Activated CD4-positive, alpha-beta T cell treated with anti-CD3 and anti-CD28 coated beads for 48 hours (primary cell): ENCODE data around the gene SMG7.

Experiments
- DNase-seq: peaks from one replicate; pipeline ENCODE4 v3.0.0-alpha.2; 2020

SMG7 gene

GRCh38 chr1:183593356-183593755 lies 121.1 kb downstream of the SMG7 start:
- DNase-seq = no peak

- no peak for DNase-seq
Measured at GRCh38 chr1:183595537-183595936, 123.2 kb downstream of the SMG7 start.

GRCh38 chr1:183596500-183596899 lies 124.2 kb downstream of the SMG7 start:
- no peak for DNase-seq

- DNase-seq = no peak
Measured at GRCh38 chr1:183597656-183598347, 125.5 kb downstream of the SMG7 start.

- DNase-seq = no peak
Measured at GRCh38 chr1:183598386-183598785, 126.1 kb downstream of the SMG7 start.

- DNase-seq = no peak
Measured at GRCh38 chr1:183600136-183600535, 127.8 kb downstream of the SMG7 start.

- DNase-seq = no peak
Measured at GRCh38 chr1:183600634-183601033, 128.3 kb downstream of the SMG7 start.

- DNase-seq = no peak
Measured at GRCh38 chr1:183602510-183602909, 130.2 kb downstream of the SMG7 start.
